22Rv1 (cell line): Measurements from ENCODE around the gene ADAD1.

Experiments used
- ZFX ChIP-seq: fragments of 450-650 bp; IDR thresholded peaks from 2 replicates; pipeline ENCODE4 v1.6.1; 2017; ENCODE audit warnings: antibody characterized with exemption, borderline replicate concordance
- TF ChIP-seq, protein P1 (sequence below): fragments of 450-650 bp; IDR thresholded peaks from 2 replicates; pipeline ENCODE4 v1.5.1; 2017; ENCODE audit warnings: mild to moderate bottlenecking

DNA sequence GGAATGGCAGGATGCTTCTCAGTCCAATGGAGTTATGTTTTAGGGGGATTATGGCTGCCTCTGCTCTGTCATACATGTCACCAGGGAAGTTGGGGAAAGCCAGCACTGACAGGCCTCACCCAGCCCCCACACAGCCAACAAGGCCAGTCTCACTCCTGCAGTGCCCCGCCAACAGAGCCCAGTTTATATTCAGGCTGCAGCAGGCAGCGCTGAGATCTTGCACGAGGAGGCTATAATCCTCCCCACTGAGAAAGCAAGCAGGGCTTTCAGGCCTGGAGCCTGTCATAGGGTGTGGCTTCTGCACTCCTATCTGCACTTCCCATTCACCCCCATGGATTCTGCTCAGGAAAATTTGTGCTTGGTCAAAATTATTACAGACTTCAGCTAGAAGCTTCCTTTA lies 25.1 kb downstream of the ADAD1 start:
- TF ChIP-seq, protein P1, sequence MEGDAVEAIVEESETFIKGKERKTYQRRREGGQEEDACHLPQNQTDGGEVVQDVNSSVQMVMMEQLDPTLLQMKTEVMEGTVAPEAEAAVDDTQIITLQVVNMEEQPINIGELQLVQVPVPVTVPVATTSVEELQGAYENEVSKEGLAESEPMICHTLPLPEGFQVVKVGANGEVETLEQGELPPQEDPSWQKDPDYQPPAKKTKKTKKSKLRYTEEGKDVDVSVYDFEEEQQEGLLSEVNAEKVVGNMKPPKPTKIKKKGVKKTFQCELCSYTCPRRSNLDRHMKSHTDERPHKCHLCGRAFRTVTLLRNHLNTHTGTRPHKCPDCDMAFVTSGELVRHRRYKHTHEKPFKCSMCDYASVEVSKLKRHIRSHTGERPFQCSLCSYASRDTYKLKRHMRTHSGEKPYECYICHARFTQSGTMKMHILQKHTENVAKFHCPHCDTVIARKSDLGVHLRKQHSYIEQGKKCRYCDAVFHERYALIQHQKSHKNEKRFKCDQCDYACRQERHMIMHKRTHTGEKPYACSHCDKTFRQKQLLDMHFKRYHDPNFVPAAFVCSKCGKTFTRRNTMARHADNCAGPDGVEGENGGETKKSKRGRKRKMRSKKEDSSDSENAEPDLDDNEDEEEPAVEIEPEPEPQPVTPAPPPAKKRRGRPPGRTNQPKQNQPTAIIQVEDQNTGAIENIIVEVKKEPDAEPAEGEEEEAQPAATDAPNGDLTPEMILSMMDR: no peak
- no peak for TF ChIP-seq ZFX
